SK-MEL-5 (cell line): ENCODE results near the gene TRAPPC6A. TPM values are rescaled to one million over a fixed set of nuclear protein-coding genes. Genes with fewer than 3 reads are reported as not detected.

Source experiments
- DNase-seq: peaks from one replicate; pipeline ENCODE4 v3.0.0-alpha.2; 2016; ENCODE audit warnings: low read depth, low spot score
- in situ Hi-C: cut with HindIII; loops from 2 replicates; pipeline ENCODE4 v1.10.0; 2016; ENCODE audit warnings: low sequenced_read_pairs, high pct_unique_total_duplicates, low pct_unique_long_range_greater_than_20kb
- total RNA-seq: library from RNA; depleted of rRNA; stranded (reverse); fragments of >200 nt; shearing (Covaris generic); gene quantifications from 2 replicates; pipeline ENCODE4 v1.2.3, GENCODE V29; 2014

TRAPPC6A gene
- total RNA-seq, 1 experiment from 2014 or later: 22.1 TPM

- in situ Hi-C loops: no loop called here
- DNase-seq: no peak
These were observed 21.9 kb downstream of the TRAPPC6A start for GRCh38 chr19:45156011-45156630.

DNA sequence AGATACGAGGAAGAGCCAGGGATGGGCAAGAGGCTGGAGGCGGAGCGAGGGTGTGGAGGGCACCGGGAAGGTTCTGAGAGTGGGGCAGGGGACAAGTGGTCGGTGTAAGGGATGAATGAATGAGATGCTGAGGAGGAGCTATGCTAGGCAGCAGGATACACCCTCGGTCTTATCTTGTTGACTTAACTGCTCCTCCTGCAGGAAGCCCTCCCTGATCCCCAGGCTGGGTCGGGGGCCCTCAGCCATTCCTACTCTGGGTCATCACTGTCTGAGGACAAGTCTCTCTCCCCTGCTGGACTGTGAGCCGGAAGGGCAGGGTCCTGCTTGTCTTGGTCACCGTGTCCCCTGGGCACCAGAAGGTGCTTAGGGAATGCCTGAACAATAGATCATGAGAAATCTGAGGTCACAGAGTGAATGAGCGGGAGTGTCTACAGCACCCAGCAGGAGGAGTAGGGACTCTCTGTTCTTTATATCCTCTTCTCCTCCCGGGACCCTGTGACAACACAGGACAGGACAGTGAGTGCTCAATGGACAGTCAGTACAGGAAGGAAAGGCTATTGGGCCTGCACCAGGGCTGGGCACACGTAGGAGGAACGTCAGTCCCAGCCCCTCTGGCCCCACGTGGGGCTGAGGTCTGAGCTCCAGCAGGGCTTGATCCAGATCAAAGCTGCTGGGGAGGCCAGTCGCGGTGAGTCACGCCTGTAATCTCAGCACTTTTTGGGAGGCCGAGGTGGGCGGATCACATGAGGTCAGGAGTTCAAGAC is 23.8 kb downstream of the TRAPPC6A start:
- in situ Hi-C loops: no loop called here
- peak; percentile 26 for DNase-seq

DNA sequence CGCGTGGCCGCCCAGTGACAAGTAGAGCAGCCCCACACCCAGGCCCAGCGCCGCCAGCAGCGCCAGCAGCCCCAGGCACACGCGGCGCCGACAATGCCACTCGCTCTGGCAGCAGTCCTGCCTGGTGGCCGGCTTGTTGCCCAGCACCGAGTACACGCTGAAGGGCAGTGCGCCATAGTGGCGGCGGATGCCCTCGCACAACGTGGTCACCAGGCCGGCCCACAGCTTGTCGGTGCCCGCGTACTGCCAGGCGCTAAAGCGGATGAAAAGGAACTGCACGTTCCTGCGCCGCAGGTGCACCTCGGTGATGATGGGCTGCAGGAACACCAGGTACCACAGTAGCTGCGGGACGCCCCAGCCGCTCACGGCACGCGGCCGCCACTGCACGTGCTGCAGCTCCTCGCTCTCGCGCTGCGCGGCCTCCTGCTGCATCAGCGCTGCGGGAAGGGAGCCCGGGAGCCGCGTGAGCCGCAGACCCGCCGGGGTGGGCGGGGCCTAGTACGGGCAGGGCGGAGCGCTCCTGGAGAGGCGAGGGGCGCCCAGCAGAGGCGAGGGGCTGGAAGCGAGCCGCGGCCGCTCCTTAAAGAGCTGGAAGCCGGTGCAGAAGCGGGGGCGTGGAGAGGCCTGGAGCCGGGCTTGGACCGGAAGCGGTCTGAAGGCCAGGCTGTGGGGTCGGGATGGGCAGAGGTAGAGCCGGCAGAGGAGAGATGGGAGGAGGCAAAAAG is 24.5 kb downstream of the TRAPPC6A start:
- no peak for DNase-seq
- in situ Hi-C loops: no loop called here

DNA sequence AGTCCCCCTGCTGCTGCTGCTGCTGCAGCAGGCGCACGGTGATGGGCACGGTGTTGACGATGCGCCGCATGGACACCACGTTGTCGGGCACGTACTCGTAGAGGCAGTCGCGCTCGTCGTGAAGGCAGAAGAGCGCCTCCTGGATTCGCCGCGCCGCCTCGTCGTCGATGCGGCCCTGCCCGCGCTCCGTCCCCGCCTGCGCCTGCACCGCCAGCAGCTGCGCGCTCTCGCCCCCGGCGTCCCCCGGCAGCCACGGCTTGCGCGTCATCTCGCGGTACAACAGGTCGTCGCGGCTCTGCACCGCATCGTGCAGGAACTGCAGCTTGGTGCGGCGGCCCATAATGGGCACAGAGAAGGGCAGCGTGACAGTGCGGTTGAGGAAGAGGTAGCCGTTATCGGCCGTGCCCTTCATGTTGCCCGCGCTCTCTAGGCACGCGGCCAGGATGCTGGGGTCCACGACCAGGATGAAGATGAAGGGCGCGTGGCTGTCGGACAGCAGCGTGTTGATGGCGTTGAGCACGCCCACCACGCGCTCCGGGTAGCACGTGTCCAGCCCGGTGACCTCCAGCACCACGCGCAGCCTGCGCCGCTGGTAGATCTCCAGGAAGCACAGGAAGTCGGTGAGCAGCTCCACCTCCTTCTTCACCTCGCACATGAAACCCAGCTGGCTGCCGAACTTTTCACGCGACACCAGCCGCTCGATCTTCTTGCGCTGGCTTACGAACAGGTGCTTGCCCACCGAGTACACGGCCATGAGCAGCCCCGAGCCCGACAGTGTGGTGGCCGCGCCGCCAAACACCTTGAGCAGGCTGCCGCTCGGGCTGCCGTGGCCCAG is 25.3 kb downstream of the TRAPPC6A start:
- DNase-seq: no peak
- in situ Hi-C loops: no loop called here

DNA sequence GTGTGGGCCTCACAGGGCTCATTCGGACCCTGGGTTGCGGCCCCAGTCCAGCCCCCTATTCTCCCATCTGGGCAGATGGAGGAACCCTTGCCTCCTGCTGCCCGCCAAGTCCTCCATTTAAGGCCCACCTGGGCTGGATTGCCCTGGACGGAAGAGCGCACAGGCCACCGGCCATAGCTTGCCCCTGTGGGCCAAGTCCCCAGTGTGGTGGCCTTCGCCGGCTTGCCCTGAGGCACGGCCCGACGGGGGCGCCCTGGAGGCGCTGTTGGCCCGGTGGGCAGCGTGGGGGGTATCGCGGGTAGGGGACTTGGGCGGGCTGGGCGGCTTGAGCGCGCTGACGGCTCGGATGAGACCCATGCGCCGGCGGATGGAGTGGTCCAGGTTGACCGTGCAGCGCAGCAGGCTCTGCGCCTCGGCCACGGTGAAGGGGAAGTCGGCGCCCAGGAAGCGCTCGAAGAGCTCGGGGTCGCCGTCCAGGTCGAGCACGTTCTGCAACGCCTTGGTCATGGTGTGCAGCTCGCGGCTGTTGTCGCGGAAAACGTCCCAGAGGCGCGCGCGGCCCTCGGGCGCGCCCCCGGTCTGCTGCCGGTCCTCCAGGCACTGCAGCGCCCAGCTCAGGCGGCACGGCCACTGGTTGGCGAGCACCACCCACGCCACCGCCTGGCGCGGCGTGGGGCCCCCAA is 26.1 kb downstream of the TRAPPC6A start:
- in situ Hi-C loops: no loop called here
- DNase-seq: no peak

GRCh38 chr19:45151320-45151719 is 26.7 kb downstream of the TRAPPC6A start:
- in situ Hi-C loops: no loop called here
- DNase-seq: no peak

DNA sequence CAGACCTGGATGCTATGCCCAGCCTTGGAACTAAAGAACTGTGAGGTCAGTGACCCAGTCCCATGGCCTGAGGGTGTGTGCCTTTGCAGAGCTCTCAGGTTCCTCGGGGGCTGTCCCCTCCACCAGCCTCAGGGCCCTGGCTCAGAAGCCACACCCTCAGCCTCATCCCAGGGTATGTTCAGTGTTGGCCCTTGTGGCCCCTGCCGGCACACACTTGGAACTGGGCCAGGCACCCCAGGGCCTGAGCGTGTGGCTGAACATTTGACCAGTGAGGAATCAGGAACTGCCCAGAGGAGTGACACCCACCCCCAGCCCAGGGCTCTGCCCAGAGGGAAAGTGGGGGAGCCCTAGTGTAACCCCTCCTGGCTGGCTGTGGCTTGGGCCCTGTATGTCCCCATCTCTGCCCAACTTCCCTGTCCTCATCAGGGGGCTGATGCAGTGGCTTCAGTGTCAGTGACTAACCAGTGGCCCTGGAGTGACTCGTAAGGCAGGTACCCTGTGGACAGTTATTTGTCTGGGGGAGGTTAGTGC is 27.2 kb downstream of the TRAPPC6A start:
- DNase-seq: no peak
- in situ Hi-C loops: no loop called here

DNA sequence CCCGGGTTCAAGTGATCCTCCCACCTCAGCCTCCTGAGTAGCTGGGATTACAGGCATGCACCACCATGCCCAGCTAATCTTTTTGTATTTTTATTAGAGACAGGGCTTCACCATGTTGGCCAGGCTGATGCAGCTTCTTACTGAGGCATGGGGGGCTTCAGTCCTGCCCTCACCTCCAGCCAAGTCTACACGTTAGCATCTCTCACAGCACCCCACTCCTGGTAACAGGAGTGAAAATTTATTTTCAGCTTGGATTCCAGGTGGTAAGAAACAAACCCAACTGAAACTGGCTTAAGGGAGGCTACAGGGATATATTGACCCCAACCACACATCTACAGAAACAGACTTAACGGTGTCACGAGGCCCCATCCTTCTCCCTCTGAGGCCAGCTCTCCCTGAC is 27.9 kb downstream of the TRAPPC6A start:
- in situ Hi-C loops: no loop called here
- no peak for DNase-seq

- no peak for DNase-seq
- in situ Hi-C loops: no loop called here
These were observed 28.9 kb downstream of the TRAPPC6A start for GRCh38 chr19:45149129-45149528.

DNA sequence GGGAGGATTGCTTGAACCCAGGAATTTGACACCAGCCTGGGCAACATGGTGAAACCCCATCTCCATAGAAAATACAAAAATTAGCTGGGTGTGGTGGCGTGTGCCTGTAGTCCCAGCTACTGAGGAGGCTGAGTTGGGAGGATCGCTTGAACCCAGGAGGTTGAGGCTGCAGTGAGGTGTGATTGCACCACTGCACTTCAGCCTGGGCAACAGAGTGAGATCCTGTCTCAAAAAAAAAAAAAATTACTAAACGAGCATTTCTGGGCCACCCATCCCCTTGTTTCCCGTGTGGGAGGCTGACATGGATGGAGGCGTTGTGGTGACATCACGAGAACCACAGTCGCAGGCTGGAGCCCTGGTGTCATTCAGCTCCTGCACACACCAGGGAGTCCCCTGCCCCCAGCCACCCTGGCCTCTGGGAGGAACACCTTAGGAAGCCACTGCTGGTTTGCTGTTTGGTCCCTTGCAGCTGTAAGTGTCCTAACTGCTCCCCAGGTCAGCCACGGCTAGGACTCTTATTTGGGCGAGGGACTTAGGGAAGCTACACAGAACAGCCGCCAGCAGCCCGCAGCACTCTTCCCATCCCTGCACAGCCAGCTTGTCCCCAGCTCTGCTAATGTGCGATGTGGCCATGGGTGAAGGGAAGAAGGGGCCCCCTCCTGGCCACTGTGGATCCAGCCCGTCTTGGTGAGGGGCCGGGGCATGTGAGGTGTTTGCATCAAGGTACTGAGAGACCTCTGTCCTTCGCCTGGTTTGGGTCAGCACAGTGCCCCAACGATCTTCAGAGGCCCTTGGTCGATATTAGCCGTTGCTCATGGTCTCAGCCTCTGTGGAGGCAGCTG is 30.0 kb downstream of the TRAPPC6A start:
- no peak for DNase-seq
- in situ Hi-C loops: no loop called here

DNA sequence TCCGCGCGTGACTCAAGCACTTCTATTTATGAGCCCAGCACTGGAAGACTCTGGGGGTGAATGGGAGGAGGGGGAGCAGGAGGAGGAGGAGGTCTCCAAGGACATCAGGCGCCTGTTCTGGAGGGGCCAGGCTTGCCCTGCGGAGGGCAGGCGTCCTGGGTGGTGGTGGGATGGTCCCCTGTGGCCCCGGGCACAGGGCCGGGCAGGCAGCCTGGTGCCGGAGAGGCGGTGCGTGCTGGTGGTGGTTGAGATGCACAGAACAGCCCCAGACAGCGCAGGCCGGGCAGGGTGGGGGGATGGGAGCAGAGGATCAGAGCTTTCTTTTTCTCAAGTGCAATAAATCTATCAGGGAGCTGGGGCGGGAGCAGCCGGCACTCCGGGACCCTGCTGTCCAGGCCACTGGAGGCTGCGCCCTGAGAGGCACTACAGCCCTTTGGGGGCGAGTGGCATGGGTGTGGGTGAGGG is 31.3 kb downstream of the TRAPPC6A start:
- in situ Hi-C loops: no loop called here
- no peak for DNase-seq

DNA sequence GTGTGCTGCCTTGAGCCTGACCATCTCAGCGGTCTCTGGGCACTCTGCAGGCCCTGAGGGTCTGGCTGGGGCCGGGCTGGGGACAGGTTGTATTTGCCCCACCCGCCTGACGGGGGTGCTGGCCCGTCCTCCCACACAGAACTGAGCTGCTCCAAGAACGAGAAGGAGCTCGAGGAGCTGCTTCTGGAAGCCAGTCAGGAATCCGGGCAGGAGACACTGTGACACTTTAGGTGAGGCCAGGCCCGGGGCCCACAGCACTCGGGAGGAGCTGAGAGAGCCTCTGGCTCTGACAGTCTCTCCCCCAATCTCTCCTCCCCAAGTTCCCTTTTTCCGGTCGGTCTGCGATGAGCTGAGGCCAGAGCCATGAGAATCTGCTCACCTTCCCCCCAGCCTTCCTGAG is 31.8 kb downstream of the TRAPPC6A start:
- no peak for DNase-seq
- in situ Hi-C loops: no loop called here

DNA sequence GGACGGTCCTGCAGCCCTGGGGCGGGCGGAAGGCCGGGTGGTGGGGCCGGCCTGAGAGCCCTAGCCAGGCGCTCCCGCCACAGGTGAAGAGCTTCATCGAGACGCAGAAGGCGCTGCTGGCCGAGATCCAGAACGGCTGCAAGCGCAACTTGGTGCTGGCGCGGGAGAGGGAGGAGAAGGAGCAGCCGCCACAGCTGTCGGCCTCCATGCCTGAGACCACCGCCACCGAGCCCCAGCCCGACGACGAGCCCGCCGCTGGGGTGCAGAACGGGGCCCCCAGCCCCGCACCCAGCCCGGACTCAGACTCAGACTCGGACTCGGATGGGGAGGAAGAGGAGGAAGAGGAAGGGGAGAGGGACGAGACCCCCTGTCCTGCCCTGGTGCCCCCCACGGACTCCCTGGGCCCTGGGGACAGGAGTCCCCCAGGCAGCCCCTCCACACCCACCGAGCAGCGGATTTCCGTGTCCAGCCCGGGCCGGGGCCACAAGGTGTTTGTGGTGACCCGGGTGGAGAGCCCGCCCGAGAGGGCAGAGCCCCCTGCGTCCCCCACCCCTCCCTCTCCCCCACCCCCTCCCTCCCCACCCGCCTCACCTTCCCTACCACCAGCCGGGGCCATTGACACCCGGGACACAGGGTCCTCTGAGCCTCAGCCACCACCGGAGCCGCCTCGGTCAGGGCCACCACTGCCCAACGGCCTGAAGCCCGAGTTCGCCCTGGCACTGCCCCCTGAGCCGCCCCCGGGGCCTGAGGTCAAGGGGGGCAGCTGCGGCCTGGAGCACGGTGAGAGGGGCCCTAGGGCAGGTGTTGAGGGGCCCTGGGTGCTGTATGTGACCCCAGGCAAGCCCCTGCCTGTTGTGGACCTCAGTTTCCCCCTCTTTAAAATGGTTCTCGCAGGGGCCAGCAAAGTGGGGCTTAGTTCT is 32.5 kb downstream of the TRAPPC6A start:
- DNase-seq: no peak
- in situ Hi-C loops: no loop called here

- in situ Hi-C loops: no loop called here
- no peak for DNase-seq
These were observed 33.4 kb downstream of the TRAPPC6A start for GRCh38 chr19:45144431-45145269.

GRCh38 chr19:45142726-45143110 is 35.3 kb downstream of the TRAPPC6A start:
- no peak for DNase-seq
- in situ Hi-C loops: no loop called here
